CD4-positive, alpha-beta T cell treated with Interleukin-1 beta for 1 hour (primary cell): Measurements from ENCODE around the gene BTBD8.

Source experiments
- DNase-seq, 2 donors: peaks; one replicate each; pipeline ENCODE4 v3.0.0-alpha.2; 2020 to 2022

BTBD8 gene

GRCh38 chr1:92201973-92202372 lies 121.8 kb downstream of the BTBD8 start:
- peak in 1 of 2 donors; percentile 1 for DNase-seq

DNA sequence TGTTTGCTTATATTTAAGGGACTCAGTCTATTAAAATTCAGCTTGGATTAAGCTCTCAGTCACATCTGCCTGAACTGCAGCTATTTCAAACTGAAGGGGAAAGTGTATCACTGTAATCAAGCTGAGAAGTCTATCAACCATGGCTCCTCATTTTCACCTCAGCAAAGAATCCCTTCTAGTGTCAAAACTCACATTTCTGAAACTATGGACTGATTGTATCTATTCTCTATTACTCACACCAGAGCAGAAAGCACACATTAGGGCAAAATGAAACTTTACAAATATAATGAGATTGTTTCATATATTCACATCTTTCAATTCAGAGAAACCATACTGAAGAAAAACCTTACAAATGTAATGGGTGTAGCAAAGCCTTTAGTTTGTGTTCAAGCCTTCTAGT lies 123.0 kb downstream of the BTBD8 start:
- DNase-seq = no peak

DNA sequence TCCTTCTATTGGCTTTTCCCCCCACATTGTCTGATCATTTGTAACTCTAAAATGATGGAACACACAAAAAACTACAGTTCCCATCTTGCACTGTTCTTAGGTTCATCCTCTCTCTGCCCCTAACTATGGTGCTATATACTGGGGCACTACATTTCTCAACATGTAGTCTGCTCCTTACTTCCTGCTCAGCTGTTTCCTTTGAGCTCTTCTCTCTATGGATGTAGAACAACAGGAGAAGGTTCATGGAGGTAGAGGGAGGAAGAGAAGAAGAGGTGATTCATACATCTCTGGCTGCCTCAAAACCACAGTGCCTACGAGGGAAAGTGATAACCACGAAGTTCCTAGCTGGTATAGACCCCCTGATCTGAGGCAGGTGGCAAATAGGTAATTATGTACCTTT lies 130.6 kb downstream of the BTBD8 start:
- no peak for DNase-seq

- no peak for DNase-seq
Observed at GRCh38 chr1:92211166-92211565, 131.0 kb downstream of the BTBD8 start.

GRCh38 chr1:92217721-92218120 lies 137.6 kb downstream of the BTBD8 start, which contains the start of gene C1orf146:
Gene C1orf146 (plus strand): TSS chr1:92217915. CDS start chr1:92231421, 13,506 bp downstream.
- DNase-seq = no peak

GRCh38 chr1:92218559-92218958 lies 138.4 kb downstream of the BTBD8 start:
- DNase-seq = no peak

- DNase-seq = no peak
Observed at GRCh38 chr1:92219028-92219427, 138.9 kb downstream of the BTBD8 start.

GRCh38 chr1:92228401-92228800 lies 148.3 kb downstream of the BTBD8 start:
- DNase-seq = no peak

- DNase-seq = no peak
Observed at GRCh38 chr1:92230736-92231135, 150.6 kb downstream of the BTBD8 start.
